T47D (cell line): ENCODE measurements around the gene RPS6KA5.
"Not testable (repeated sequence)": the region's sequence is repeated elsewhere in the genome, so short reads cannot be mapped to it uniquely, and the experiment has no call there.

Source experiments
- DNase-seq, 2 experiments: peaks; one replicate each; pipeline versions ENCODE4 v3.0.0 to v3.0.0-alpha.2; 2011 to 2012; ENCODE audit warnings: low read depth in 1 of 2, low spot score in 1 of 2
- JUND ChIP-seq: IDR thresholded peaks from 2 replicates; pipeline ENCODE4 v1.6.1; 2012; ENCODE audit warnings: low read depth
- in situ Hi-C: cut with HindIII; loops from 2 replicates; pipeline ENCODE4 v1.10.0; 2016; ENCODE audit warnings: low sequenced_read_pairs, low pct_unique_long_range_greater_than_20kb

RPS6KA5 gene

GRCh38 chr14:91060351-91061055 is at the start of gene RPS6KA5:
RPS6KA5 (minus strand) TSS chr14:91060641; CDS start chr14:91060434, 207 bp downstream.
- in situ Hi-C loops = no loop called here
- TF ChIP-seq JUND = no peak
- peak; percentile 95 to 100 for DNase-seq

GRCh38 chr14:91108941-91109611 is 48.6 kb upstream of the RPS6KA5 start:
- peak in 1 of 2 experiments; percentile 79 for DNase-seq
- in situ Hi-C loops = no loop called here
- TF ChIP-seq JUND = no peak

- in situ Hi-C loops = no loop called here
- DNase-seq = no peak
Observed at GRCh38 chr14:91103116-91103515, 42.7 kb upstream of the RPS6KA5 start.

GRCh38 chr14:91100102-91100501 is 39.7 kb upstream of the RPS6KA5 start:
- in situ Hi-C loops = no loop called here
- TF ChIP-seq JUND = no peak
- no peak for DNase-seq

More at GRCh38 chr14:91103116-91103515, 42.7 kb upstream of the RPS6KA5 start:
- TF ChIP-seq JUND = no peak

GRCh38 chr14:91098591-91098990 is 38.1 kb upstream of the RPS6KA5 start:
- no peak for TF ChIP-seq JUND
- no peak for DNase-seq
- in situ Hi-C loops = no loop called here

DNA sequence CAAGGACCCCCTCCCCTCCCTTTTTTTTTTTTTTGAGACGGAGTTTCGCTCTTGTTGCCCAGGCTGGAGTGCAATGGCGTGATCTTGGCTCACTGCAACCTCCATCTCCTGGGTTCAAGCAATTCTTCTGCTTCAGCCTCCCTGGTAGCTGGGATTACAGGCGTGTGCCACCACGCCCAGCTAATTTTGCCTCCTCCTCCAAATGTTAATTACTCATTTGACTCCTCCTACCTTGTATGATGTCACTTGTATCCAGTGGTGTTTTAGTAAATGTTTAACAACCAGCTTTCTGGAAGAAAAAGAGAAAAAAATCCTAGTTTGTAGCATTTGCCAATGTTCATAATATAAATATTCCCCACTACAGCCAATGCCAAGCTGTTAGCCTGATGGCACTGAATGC is 37.2 kb upstream of the RPS6KA5 start:
- in situ Hi-C loops, DNase-seq: not testable (repeated sequence)

DNA sequence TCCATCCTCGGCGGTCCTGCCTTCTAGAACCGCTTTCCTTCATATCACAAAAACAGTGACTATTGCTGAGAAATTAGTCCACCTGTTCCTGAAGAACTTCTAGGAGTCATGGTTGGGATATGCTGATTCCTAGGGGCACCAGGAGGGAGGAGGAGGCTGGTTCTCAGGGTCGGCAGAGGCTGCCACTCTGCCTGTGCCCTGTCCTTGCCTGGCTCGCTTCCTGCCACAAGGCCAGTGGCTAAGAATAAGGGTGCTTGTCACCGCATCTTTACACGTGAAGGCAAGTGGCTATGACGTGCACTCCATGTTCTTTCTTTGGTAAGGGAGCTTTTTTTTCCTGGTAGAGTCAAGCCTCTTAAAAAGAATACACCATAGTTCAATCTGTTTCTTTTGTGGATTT is 34.7 kb upstream of the RPS6KA5 start:
- in situ Hi-C loops = no loop called here
- no peak for DNase-seq
- no peak for TF ChIP-seq JUND

GRCh38 chr14:91094772-91095171 is 34.3 kb upstream of the RPS6KA5 start:
- in situ Hi-C loops = no loop called here
- TF ChIP-seq JUND = no peak
- DNase-seq = no peak

DNA sequence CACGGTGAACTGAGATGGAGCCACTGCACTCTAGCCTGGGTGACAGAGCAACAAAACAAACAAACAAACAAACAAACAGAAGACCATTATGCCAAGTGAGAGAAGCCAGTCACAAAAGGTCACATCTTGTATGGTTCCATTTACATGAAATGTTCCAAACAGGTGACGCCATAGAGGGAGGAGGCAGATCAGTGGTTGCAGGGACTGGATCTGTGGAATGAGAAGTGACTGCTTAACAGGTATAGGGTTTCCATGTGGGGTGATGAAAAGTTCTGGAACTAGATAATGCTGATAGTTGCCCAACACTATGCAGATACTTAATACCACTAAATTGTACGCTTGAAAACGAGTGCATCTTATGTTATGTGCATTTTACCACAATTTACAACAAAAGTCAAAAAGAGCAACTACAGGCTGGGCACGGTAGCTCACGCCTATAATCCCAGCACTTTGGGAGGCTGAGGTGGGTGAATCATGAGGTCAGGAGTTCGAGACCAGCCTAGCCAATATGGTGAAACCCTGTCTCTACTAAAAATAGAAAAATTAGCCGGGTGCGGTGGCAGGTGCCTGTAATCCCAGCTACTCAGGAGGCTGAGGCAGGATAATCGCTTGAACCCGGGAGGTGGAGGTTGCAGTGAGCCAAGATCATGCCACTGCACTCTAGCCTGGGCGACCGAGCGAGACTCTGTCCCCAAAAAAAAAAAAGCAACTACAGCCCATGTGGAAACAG is 33.5 kb upstream of the RPS6KA5 start:
- in situ Hi-C loops, DNase-seq: not testable (repeated sequence)

DNA sequence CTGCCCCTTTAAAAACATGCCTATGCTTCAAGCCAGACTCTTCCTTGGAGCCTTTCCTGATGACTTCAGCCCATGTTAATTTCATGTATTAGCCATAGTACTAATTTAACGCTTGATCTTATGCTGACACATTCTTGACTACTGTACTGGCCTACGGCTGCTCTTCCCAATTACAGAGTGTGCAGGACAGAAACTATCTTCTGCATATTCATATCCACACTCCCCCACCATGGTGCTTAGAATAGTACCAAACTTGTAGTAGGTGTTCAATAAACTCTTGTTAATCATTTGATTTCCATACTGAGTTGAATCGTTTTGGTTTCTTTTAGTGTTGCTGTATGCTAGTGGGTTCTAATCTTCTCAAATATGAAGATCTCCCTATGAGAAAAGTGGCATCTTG is 31.6 kb upstream of the RPS6KA5 start:
- no peak for DNase-seq
- in situ Hi-C loops = no loop called here
- TF ChIP-seq JUND = no peak

GRCh38 chr14:91090743-91091142 is 30.3 kb upstream of the RPS6KA5 start:
- TF ChIP-seq JUND = no peak
- in situ Hi-C loops = no loop called here
- no peak for DNase-seq

- in situ Hi-C loops = no loop called here
- no peak for TF ChIP-seq JUND
- no peak for DNase-seq
Observed at GRCh38 chr14:91089958-91090535, 29.6 kb upstream of the RPS6KA5 start.
